ENCODE measurements around the gene LCN15. TPM values are rescaled to one million over a fixed set of nuclear protein-coding genes. Genes with fewer than 3 reads are reported as not detected.

LCN15 gene
- total RNA-seq, 1 donor from 2014 or later: not detected

GRCh38 chr9:136754059-136754572 is 10.2 kb downstream of the LCN15 start:
- Mint-ChIP-seq H3K27ac (no peak overlapping the region), H3K36me3 (ENCODE audit: low read depth) (peaks cover 12% of the 10 kb centered on the region), H3K27me3 (ENCODE audit: low read depth) (peaks cover 3% of the 10 kb centered on the region), H3K4me1 (ENCODE audit: low read depth) (peaks cover 10% of the 10 kb centered on the region), H3K9me3 (peaks cover 34% of the 10 kb centered on the region), H3K4me3 (ENCODE audit: low read depth) (no peak overlapping the region)
- intact Hi-C loops (cut with micrococcal nuclease): no loop called here
- DNase-seq (ENCODE audit: low spot score): no peak

- Mint-ChIP-seq H3K4me3 (ENCODE audit: low read depth) (no peak overlapping the region), H3K36me3 (ENCODE audit: low read depth) (peaks cover 12% of the 10 kb centered on the region), H3K27ac (no peak overlapping the region), H3K9me3 (peaks cover 34% of the 10 kb centered on the region), H3K27me3 (ENCODE audit: low read depth) (peaks cover 3% of the 10 kb centered on the region), H3K4me1 (ENCODE audit: low read depth) (peaks cover 10% of the 10 kb centered on the region)
- intact Hi-C loops (cut with micrococcal nuclease): no loop called here
- no peak for DNase-seq (ENCODE audit: low spot score)
These were observed 10.8 kb downstream of the LCN15 start for GRCh38 chr9:136753371-136754058.

DNA sequence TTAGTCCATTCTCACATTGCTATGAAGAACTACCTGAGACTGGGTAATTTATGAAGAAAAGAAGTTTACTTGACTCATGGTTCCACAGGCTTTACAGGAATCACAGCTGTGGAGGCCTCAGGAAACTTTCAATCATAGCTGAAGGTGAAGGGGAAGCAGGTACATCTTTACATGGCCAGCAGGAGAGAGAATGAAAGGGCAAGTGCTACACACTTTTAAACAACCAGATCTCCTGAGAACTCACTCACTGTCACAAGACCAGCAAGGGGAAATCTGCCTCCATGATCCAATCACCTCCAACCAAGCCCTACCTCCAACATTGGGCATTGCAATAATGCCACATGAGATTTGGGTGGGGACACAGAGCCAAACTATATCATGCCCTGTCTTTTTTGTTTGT is 12.5 kb downstream of the LCN15 start:
- no peak overlapping the region for H3K27ac Mint-ChIP-seq
- peaks cover 3% of the 10 kb centered on the region for H3K27me3 Mint-ChIP-seq (ENCODE audit: low read depth)
- no peak for DNase-seq (ENCODE audit: low spot score)
- peaks cover 12% of the 10 kb centered on the region for H3K36me3 Mint-ChIP-seq (ENCODE audit: low read depth)
- H3K4me3 Mint-ChIP-seq (ENCODE audit: low read depth): no peak overlapping the region
- peaks cover 34% of the 10 kb centered on the region for H3K9me3 Mint-ChIP-seq
- intact Hi-C loops (cut with micrococcal nuclease): no loop called here
- peaks cover 11% of the 10 kb centered on the region for H3K4me1 Mint-ChIP-seq (ENCODE audit: low read depth)

GRCh38 chr9:136751244-136751643 is 13.1 kb downstream of the LCN15 start:
- H3K36me3 Mint-ChIP-seq (ENCODE audit: low read depth): peaks cover 12% of the 10 kb centered on the region
- H3K4me3 Mint-ChIP-seq (ENCODE audit: low read depth): no peak overlapping the region

GRCh38 chr9:136750526-136750925 is 13.8 kb downstream of the LCN15 start:
- H3K9me3 Mint-ChIP-seq: peaks cover 28% of the 10 kb centered on the region
- H3K36me3 Mint-ChIP-seq (ENCODE audit: low read depth): peaks cover 12% of the 10 kb centered on the region
- H3K4me1 Mint-ChIP-seq (ENCODE audit: low read depth): peaks cover 11% of the 10 kb centered on the region
- peaks cover 3% of the 10 kb centered on the region for H3K27me3 Mint-ChIP-seq (ENCODE audit: low read depth)
- no peak for DNase-seq (ENCODE audit: low spot score)
- no peak overlapping the region for H3K27ac Mint-ChIP-seq
- H3K4me3 Mint-ChIP-seq (ENCODE audit: low read depth): no peak overlapping the region
- intact Hi-C loops (cut with micrococcal nuclease): no loop called here

More at GRCh38 chr9:136751244-136751643, 13.1 kb downstream of the LCN15 start:
- DNase-seq (ENCODE audit: low spot score): no peak
- intact Hi-C loops (cut with micrococcal nuclease): no loop called here
- Mint-ChIP-seq H3K9me3 (peaks cover 34% of the 10 kb centered on the region), H3K27ac (no peak overlapping the region), H3K4me1 (ENCODE audit: low read depth) (peaks cover 11% of the 10 kb centered on the region), H3K27me3 (ENCODE audit: low read depth) (peaks cover 3% of the 10 kb centered on the region)

- Mint-ChIP-seq H3K4me1 (ENCODE audit: low read depth) (peaks cover 11% of the 10 kb centered on the region), H3K27me3 (ENCODE audit: low read depth) (peaks cover 3% of the 10 kb centered on the region), H3K36me3 (ENCODE audit: low read depth) (peaks cover 12% of the 10 kb centered on the region), H3K4me3 (ENCODE audit: low read depth) (no peak overlapping the region), H3K9me3 (peaks cover 25% of the 10 kb centered on the region), H3K27ac (no peak overlapping the region)
- intact Hi-C loops (cut with micrococcal nuclease): no loop called here
- no peak for DNase-seq (ENCODE audit: low spot score)
These were observed 15.4 kb downstream of the LCN15 start for GRCh38 chr9:136748666-136749611.

GRCh38 chr9:136748201-136748600 is 16.1 kb downstream of the LCN15 start, which contains the start of gene LCN6:
Gene LCN6 (minus strand): TSS chr9:136748525. CDS start chr9:136748483, 42 bp downstream.
- Mint-ChIP-seq H3K9me3 (peaks cover 25% of the 10 kb centered on the region), H3K4me3 (ENCODE audit: low read depth) (no peak within 1 kb of the TSS), H3K27me3 (ENCODE audit: low read depth) (peaks cover 3% of the 10 kb centered on the region), H3K4me1 (ENCODE audit: low read depth) (peaks cover 11% of the 10 kb centered on the region), H3K36me3 (ENCODE audit: low read depth) (peaks cover 12% of the 10 kb centered on the region), H3K27ac (no peak within 1 kb of the TSS)
- no peak for DNase-seq (ENCODE audit: low spot score)
- intact Hi-C loops (cut with micrococcal nuclease): no loop called here

DNA sequence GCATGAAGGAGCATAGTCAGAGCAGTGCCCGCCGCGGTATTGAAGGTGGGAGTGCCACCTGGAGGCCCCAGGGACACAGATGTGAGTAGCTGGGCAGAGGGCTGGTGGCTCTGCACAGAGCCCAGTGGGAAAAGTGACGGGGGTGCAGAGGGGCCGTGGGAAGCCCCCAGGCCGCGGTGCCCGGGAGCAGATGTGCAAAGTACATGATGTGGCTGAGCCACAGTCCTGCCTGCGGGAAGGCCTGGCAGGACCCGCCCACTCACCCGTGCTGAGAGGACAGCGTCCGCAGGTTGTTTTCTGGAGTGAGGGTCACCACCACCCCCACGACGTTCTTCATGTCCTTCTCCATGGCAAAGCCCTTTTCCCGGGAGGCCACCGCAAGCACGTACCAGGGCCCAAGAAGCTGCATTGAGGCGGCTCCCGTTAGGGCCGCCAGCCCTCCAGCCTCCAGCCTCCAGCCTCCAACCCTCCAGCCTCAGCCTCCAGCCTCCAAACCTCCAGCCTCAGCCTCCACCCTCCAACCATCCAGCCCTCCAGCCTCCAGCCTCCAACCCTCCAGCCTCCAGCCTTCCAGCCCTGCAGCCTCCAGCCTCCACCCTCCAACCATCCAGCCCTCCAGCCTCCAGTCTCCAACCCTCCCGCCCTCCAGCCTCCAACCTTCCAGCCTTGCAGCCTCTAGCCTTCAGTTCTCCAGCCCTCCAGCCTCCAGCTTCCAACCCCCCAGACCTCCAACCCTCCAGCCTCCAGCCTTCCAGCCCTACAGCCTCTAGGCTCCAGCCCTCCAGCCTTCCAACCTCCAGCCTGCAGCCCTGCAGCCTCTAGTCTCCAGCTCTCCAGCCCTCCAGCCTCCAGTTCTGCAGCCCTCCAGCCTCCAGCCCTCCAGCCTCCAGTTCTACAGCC is 16.9 kb downstream of the LCN15 start:
- intact Hi-C loops (cut with micrococcal nuclease): no loop called here
- Mint-ChIP-seq H3K27me3 (ENCODE audit: low read depth) (peaks cover under 1% of the 10 kb centered on the region), H3K36me3 (ENCODE audit: low read depth) (peaks cover 8% of the 10 kb centered on the region), H3K4me3 (ENCODE audit: low read depth) (no peak overlapping the region), H3K27ac (no peak overlapping the region), H3K4me1 (ENCODE audit: low read depth) (peaks cover 11% of the 10 kb centered on the region), H3K9me3 (peaks cover 18% of the 10 kb centered on the region)
- DNase-seq (ENCODE audit: low spot score): no peak

DNA sequence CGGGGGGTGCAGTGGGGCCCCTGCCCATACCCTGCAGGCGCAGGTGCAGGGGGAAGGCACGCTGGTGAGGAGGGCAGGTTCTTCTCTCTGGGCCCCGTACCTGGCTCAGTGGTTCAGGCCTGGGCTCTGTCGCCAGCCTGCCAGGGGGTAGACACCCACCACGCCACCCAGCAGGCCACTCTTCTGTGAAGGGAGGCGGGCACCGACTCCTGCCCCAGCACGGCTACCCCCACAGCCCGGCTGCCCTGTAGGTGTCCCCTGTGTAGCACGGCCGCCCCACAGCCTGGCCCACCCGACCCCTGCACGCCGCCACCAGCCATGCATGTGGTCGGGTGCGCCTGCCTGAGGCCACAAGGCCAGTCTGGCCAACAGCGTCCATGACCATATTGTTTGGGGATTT is 17.7 kb downstream of the LCN15 start:
- H3K27me3 Mint-ChIP-seq (ENCODE audit: low read depth): no peaks in the 10 kb centered on the region
- peaks cover 11% of the 10 kb centered on the region for H3K4me1 Mint-ChIP-seq (ENCODE audit: low read depth)
- peaks cover 5% of the 10 kb centered on the region for H3K36me3 Mint-ChIP-seq (ENCODE audit: low read depth)
- H3K4me3 Mint-ChIP-seq (ENCODE audit: low read depth): no peak overlapping the region
- H3K9me3 Mint-ChIP-seq: peaks cover 10% of the 10 kb centered on the region
- no peak overlapping the region for H3K27ac Mint-ChIP-seq
- DNase-seq (ENCODE audit: low spot score): no peak
- intact Hi-C loops (cut with micrococcal nuclease): no loop called here

DNA sequence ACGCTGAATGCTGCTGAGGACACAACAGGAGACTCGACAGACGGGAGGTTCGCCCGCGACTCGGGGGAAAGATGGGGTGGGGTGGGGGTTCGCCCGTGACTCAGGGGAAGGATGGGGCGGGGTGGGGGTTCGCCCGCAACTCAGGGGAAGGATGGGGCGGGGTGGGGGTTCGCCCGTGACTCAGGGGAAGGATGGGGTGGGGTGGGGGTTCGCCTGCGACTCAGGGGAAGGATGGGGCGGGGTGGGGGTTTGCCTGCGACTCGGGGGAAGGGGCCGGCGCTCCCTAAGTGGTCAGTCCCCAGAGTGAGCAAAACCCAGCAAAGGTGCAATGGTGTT is 18.2 kb downstream of the LCN15 start:
- Mint-ChIP-seq H3K27me3 (ENCODE audit: low read depth) (no peaks in the 10 kb centered on the region), H3K36me3 (ENCODE audit: low read depth) (peaks cover 3% of the 10 kb centered on the region), H3K27ac (no peak overlapping the region), H3K4me1 (ENCODE audit: low read depth) (peaks cover 14% of the 10 kb centered on the region), H3K4me3 (ENCODE audit: low read depth) (no peak overlapping the region), H3K9me3 (peaks cover 7% of the 10 kb centered on the region)
- intact Hi-C loops (cut with micrococcal nuclease): no loop called here
- DNase-seq (ENCODE audit: low spot score): no peak

GRCh38 chr9:136745389-136746154 is 18.7 kb downstream of the LCN15 start:
- Mint-ChIP-seq H3K4me3 (ENCODE audit: low read depth) (no peak overlapping the region), H3K27me3 (ENCODE audit: low read depth) (no peaks in the 10 kb centered on the region), H3K36me3 (ENCODE audit: low read depth) (peaks cover 1% of the 10 kb centered on the region), H3K9me3 (peaks cover 2% of the 10 kb centered on the region), H3K4me1 (ENCODE audit: low read depth) (peaks cover 9% of the 10 kb centered on the region), H3K27ac (no peak overlapping the region)
- intact Hi-C loops (cut with micrococcal nuclease): no loop called here
- DNase-seq (ENCODE audit: low spot score): no peak

GRCh38 chr9:136744773-136745172 is 19.5 kb downstream of the LCN15 start:
- intact Hi-C loops (cut with micrococcal nuclease): no loop called here
- H3K27me3 Mint-ChIP-seq (ENCODE audit: low read depth): no peaks in the 10 kb centered on the region
- no peaks in the 10 kb centered on the region for H3K36me3 Mint-ChIP-seq (ENCODE audit: low read depth)
- H3K4me3 Mint-ChIP-seq (ENCODE audit: low read depth): no peak overlapping the region
- DNase-seq (ENCODE audit: low spot score): no peak
- no peaks in the 10 kb centered on the region for H3K9me3 Mint-ChIP-seq
- H3K4me1 Mint-ChIP-seq (ENCODE audit: low read depth): peaks cover 4% of the 10 kb centered on the region
- H3K27ac Mint-ChIP-seq: no peak overlapping the region

Measured in activated T-helper 2 cell treated with anti-CD3 and anti-CD28 coated beads, Interferon-gamma antibody, Interleukin-2, Interleukin-4, amounts not matched to agents 10 μg/mL and 5 μg/mL and 100 μg/mL, durations not matched to agents 14 hours and 24 hours and 36 hours (primary cell).